Activated naive CD4-positive, alpha-beta T cell treated with anti-CD3 and anti-CD28 coated beads, Interleukin-2, amount 10 ng/mL, durations not matched to agents 7 days and 5 days (primary cell): ENCODE measurements around the gene TUBA3D.
"Not testable (repeated sequence)": the region's sequence is repeated elsewhere in the genome, so short reads cannot be mapped to it uniquely, and the experiment has no call there.

Experiments used
- CTCF ChIA-PET: fragments of 350-600 bp; sonication (Branson Sonifier 250); formaldehyde crosslinking; loops from one replicate; lab custom pipeline; 2021; ENCODE audit warnings: antibody characterized with exemption; lab: Charles Lee
- DNase-seq: peaks from one replicate; pipeline ENCODE4 v3.0.0-alpha.2; 2020
- H3K27ac Mint-ChIP-seq: one replicate; pipeline ENCODE4 v1.8.0; 2021; ENCODE audit warnings: mild to moderate bottlenecking, moderate library complexity, mixed read lengths
- H3K27me3 Mint-ChIP-seq: one replicate; pipeline ENCODE4 v1.8.0; 2021; ENCODE audit warnings: mild to moderate bottlenecking, mixed read lengths
- H3K36me3 Mint-ChIP-seq: one replicate; pipeline ENCODE4 v1.8.0; 2021; ENCODE audit warnings: mixed read lengths
- H3K4me1 Mint-ChIP-seq: one replicate; pipeline ENCODE4 v1.8.0; 2021; ENCODE audit warnings: mixed read lengths
- H3K4me3 Mint-ChIP-seq: one replicate; pipeline ENCODE4 v1.8.0; 2021; ENCODE audit warnings: mild to moderate bottlenecking, moderate library complexity, mixed read lengths
- H3K9me3 Mint-ChIP-seq: one replicate; pipeline ENCODE4 v1.8.0; 2021; ENCODE audit warnings: mixed read lengths

TUBA3D gene

GRCh38 chr2:131516011-131516410, 40.1 kb downstream of the TUBA3D start:
- H3K4me3 Mint-ChIP-seq, result no peak overlapping the region
- H3K4me1 Mint-ChIP-seq, result peaks cover 3% of the 10 kb centered on the region
- H3K27me3 Mint-ChIP-seq, result no peaks in the 10 kb centered on the region
- CTCF ChIA-PET, result no interaction called here
- H3K27ac Mint-ChIP-seq, result no peak overlapping the region
- H3K36me3 Mint-ChIP-seq, result peaks cover 17% of the 10 kb centered on the region
- no peak for DNase-seq
- H3K9me3 Mint-ChIP-seq, result no peaks in the 10 kb centered on the region

GRCh38 chr2:131516621-131517020, 40.7 kb downstream of the TUBA3D start:
- H3K27ac Mint-ChIP-seq, H3K9me3 Mint-ChIP-seq, DNase-seq, H3K4me1 Mint-ChIP-seq, H3K4me3 Mint-ChIP-seq, H3K27me3 Mint-ChIP-seq, CTCF ChIA-PET: not testable (repeated sequence)
- H3K36me3 Mint-ChIP-seq, result peaks cover 17% of the 10 kb centered on the region

GRCh38 chr2:131517106-131517831, 41.4 kb downstream of the TUBA3D start:
- Mint-ChIP-seq H3K36me3 (peaks cover 16% of the 10 kb centered on the region), H3K27me3 (no peaks in the 10 kb centered on the region), H3K4me3 (no peak overlapping the region), H3K27ac (peak overlapping the region; percentile 11), H3K9me3 (no peaks in the 10 kb centered on the region), H3K4me1 (peaks cover 2% of the 10 kb centered on the region)
- no peak for DNase-seq
- CTCF ChIA-PET, result no interaction called here

DNA sequence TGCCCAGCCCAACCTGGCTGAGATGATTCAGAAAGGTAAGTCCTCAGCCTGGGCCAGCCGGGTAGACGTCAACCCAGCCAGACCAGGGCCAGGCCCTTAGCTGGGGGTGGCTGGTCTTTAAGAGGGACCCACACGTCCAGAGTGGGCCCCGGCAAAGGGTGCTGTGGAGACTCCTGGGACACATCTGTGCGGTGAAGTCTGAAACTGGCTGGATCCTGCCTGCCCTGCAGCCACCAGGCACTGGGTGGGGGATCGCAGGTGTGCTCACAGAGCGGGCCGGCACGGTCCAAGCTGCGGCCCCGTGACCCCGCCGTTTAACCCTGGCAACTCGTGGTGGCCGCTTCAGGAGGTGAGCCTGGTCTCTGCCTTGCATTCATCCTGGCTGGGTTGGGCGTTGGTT, 41.9 kb downstream of the TUBA3D start:
- peak; percentile 11 for DNase-seq
- peaks cover 13% of the 10 kb centered on the region for H3K36me3 Mint-ChIP-seq
- H3K9me3 Mint-ChIP-seq, CTCF ChIA-PET, H3K27ac Mint-ChIP-seq, H3K27me3 Mint-ChIP-seq, H3K4me1 Mint-ChIP-seq, H3K4me3 Mint-ChIP-seq: not testable (repeated sequence)

- DNase-seq, CTCF ChIA-PET: not testable (repeated sequence)
These were observed 42.6 kb downstream of the TUBA3D start for GRCh38 chr2:131518531-131518930.

DNA sequence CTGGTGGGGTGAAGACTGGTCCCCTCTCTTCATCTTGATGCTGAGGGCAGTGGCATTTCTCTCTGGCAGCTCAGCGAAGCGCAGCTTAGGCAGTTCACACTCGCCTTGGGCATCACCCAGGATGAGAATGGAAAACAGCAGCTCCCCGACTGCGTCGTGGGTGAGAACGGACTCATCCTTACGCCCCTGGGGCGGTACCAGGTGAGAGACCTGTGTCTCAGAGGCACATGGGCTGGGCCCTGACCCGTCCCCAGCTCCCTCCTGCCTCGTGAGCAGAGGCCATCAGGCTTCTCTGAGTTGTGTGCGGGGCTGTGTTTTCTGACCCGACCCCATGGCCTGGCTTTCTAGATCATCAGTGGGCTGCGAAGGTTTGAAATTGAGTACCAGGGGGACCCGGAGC, 43.5 kb downstream of the TUBA3D start:
- DNase-seq, result no peak
- Mint-ChIP-seq H3K36me3 (peaks cover 11% of the 10 kb centered on the region), H3K4me1 (no peaks in the 10 kb centered on the region), H3K4me3 (no peak overlapping the region), H3K9me3 (no peaks in the 10 kb centered on the region), H3K27ac (no peak overlapping the region), H3K27me3 (no peaks in the 10 kb centered on the region)
- CTCF ChIA-PET, result interaction anchor here (1.6 kb wide), 1 partner anchor 27 kb away, joined by 4 read pairs; no protein-coding TSS in a partner anchor

More at GRCh38 chr2:131518531-131518930, 42.6 kb downstream of the TUBA3D start:
- H3K4me1 Mint-ChIP-seq, H3K27ac Mint-ChIP-seq, H3K9me3 Mint-ChIP-seq, H3K27me3 Mint-ChIP-seq, H3K4me3 Mint-ChIP-seq: not testable (repeated sequence)
- H3K36me3 Mint-ChIP-seq, result peaks cover 13% of the 10 kb centered on the region

DNA sequence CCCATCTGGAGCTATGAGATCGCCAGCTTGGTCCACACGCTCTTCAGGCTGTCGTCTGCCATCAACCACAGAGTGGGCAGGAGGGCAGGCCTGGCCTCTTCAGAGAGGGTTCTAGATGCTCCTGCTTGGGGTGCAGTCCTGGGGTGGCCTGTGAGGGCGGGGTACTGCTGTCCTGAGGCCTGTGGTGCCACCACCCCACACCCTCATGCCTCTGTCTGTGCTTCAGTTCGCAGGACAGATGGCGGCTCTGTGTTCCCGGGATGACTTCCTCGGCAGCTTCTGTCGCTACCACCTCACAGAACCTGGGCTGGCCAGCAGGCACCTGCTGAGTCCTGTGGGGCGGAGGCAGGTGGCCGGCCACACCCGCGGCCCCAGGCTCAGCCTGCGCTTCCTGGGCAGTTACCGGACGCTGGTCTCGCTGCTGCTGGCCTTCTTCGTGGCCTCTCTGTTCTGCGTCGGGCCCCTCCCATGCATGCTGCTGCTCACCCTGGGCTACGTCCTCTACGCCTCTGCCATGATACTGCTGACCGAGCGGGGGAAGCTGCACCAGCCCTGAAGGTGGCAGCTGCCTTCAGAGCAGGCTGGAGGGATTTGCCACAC, 44.1 kb downstream of the TUBA3D start:
- not testable (repeated sequence) for H3K4me1 Mint-ChIP-seq, H3K27ac Mint-ChIP-seq, H3K36me3 Mint-ChIP-seq, DNase-seq, H3K9me3 Mint-ChIP-seq, H3K27me3 Mint-ChIP-seq, H3K4me3 Mint-ChIP-seq
- CTCF ChIA-PET, result interaction anchor here (1.6 kb wide), 1 partner anchor 27 kb away, joined by 4 read pairs; no protein-coding TSS in a partner anchor

DNA sequence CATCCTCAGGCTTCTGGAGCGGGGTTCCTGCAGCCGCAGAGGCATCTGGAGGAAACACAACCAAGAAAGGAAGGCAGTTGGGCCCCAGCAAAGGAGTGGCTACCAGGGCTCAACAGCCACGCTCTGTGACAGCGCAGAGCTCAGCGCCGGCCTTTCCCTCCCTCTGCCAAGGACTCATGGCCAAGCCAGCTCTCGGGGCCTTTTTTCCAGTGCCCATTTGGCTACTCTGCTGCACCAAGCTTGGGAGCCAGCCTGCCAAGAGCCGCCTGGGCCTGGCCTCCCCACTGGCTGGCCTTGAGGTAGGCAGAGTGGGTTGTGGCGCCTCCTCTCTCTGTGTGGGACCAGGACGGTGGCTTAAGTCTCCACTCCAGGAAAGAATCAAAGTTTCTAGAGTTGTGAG, 44.6 kb downstream of the TUBA3D start:
- DNase-seq, result no peak
- Mint-ChIP-seq H3K4me3 (no peak overlapping the region), H3K27me3 (peaks cover 5% of the 10 kb centered on the region), H3K4me1 (no peaks in the 10 kb centered on the region), H3K27ac (no peak overlapping the region), H3K9me3 (no peaks in the 10 kb centered on the region), H3K36me3 (peaks cover 10% of the 10 kb centered on the region)
- CTCF ChIA-PET, result interaction anchor here (1.6 kb wide), 1 partner anchor 28 kb away, joined by 4 read pairs; no protein-coding TSS in a partner anchor

DNA sequence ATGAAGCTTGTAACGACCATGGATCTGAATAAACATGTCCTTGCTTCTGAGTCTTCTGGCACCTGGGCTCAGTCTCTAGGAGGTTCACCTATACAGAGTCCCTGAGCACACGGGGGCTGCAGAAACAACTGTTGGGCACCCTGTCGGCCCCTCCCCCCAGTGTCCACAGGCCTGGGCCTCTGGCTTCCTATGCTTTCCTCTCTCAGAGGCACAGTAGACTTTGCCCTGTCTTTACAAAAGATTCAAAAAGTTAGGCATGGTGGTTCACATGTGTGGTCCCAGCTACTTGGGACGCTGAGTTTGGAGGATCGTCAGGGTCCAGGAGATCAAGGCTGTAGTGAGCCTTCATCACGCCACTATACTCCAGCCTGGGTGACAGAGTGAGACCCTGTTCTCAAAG, 45.6 kb downstream of the TUBA3D start:
- CTCF ChIA-PET, H3K4me3 Mint-ChIP-seq, H3K27ac Mint-ChIP-seq, H3K4me1 Mint-ChIP-seq, H3K36me3 Mint-ChIP-seq, H3K9me3 Mint-ChIP-seq, DNase-seq, H3K27me3 Mint-ChIP-seq: not testable (repeated sequence)

DNA sequence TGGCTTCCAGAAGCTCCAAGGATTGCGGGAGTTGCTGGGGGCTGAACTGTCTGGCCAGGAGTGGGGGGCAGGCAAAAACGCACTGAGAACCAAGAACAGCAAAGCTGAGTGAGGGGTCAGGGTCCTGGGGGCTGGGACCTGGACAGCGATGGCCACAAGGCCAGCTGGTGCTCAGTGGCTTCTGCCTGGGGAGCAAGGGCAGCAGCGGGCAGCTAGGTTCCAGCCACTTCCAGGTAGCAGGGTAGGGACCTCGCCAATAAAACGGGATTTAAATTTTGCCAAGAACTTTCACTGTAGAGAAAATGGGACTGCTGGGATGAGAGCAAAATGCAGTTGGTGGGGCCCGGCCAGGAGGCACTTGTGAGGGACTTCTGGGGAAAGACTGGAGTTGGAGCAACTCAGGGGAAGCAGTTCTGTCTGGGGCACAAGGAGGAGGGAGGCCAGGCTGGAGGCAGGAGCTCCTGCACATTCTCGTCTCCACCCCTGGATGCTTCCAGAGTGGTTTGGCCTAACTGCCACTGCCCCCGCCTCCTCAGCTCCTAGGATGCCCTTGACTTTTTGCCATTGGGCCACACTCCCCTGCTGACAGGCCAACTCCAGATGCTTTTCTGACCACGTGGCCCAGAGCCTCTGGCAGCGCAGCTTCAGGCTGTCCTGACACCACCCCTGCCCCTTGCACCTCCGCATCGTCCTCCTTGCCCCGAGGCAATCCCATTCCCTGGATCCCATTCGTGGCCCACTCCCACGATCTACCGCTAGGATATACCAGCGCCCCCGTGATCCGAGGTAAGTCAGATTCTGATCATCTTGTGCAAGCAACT, 46.3 kb downstream of the TUBA3D start:
- no peak for DNase-seq
- peaks cover 7% of the 10 kb centered on the region for H3K36me3 Mint-ChIP-seq
- H3K9me3 Mint-ChIP-seq, result no peaks in the 10 kb centered on the region
- peaks cover 1% of the 10 kb centered on the region for H3K4me1 Mint-ChIP-seq
- H3K27me3 Mint-ChIP-seq, result peaks cover 6% of the 10 kb centered on the region
- no peak overlapping the region for H3K4me3 Mint-ChIP-seq
- no peak overlapping the region for H3K27ac Mint-ChIP-seq
- CTCF ChIA-PET, result no interaction called here

DNA sequence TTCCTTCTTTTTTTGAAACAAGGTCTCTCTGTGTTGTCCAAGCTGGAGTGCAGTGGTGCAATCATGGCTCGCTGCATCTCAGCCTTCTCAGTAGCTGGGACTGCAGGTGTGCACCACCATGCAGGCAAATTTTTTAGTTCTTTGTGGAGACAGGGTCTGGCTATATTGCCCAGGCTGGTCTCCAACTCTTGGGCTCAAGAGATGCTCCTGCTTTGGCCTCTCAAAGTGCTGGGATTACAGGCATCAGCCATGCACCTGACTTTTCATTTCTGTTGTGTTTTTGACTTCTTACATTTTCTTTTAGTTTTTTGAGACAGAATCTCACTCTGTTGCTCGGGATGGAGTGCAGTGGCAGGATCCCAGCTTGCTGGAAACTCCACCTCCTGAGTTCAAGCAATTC, 49.3 kb downstream of the TUBA3D start:
- H3K9me3 Mint-ChIP-seq, DNase-seq, H3K36me3 Mint-ChIP-seq, H3K4me3 Mint-ChIP-seq, H3K27ac Mint-ChIP-seq: not testable (repeated sequence)
- H3K27me3 Mint-ChIP-seq, result peaks cover 18% of the 10 kb centered on the region
- CTCF ChIA-PET, result interaction anchor here (1.8 kb wide), 1 partner anchor 33 kb away, joined by 5 read pairs; the partner anchor contains the start of gene MZT2A
- H3K4me1 Mint-ChIP-seq, result peaks cover 17% of the 10 kb centered on the region

DNA sequence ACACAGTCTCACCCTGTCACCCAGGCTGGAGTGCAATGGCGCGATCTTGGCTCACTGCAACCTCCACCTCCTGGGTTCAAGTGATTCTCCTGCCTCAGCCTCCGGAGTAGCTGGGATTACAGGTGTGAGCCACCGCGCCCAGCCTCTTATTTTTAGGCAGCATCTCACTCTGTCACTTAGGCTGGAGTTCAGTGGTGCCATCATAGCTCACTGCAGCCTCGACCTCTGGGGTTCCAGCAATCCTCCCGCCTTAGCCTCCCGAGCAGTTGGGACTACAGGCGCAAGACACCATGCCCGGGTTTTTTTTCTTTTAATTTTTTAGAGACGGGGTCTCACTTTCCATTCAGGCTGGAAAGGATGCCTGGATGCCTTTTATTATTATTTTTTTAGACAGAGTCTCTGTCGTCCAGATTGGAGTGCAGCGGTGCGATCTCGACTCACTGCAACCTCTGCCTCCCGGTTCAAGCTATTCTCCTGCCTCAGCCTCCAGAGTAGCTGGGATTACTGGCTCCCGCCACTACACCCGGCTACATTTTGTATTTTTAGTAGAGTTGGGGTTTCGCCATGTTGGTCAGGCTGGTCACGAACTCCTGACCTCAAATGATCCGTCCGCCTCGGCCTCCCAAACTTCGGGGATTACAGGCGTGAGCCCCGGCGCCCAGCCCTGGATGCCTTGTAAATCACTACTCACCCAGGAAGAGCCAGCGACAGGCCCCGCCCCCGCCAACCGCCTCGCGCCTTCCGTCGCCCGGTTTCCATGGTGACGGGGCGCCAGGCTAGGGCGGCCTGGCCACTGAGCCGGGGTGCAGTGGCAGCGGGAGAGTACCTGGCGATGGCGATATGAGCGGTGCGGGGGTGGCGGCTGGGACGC, 51.4 kb downstream of the TUBA3D start, which contains the start of gene CCDC74A:
CCDC74A (plus strand) TSS at position 758 of the 871 bp plus-strand sequence; CDS start at position 841, 83 bp downstream.
- not testable (repeated sequence) for H3K36me3 Mint-ChIP-seq, H3K9me3 Mint-ChIP-seq
- peaks cover 18% of the 10 kb centered on the region for H3K27me3 Mint-ChIP-seq
- H3K4me3 Mint-ChIP-seq, result peak within 1 kb of the TSS; percentile 79
- H3K4me1 Mint-ChIP-seq, result peaks cover 17% of the 10 kb centered on the region
- peak; percentile 88 for DNase-seq
- CTCF ChIA-PET, result interaction anchor here (0.7 kb wide), 1 partner anchor 864 kb away, joined by 4 read pairs; no protein-coding TSS in a partner anchor
- H3K27ac Mint-ChIP-seq, result peak within 1 kb of the TSS; percentile 70

DNA sequence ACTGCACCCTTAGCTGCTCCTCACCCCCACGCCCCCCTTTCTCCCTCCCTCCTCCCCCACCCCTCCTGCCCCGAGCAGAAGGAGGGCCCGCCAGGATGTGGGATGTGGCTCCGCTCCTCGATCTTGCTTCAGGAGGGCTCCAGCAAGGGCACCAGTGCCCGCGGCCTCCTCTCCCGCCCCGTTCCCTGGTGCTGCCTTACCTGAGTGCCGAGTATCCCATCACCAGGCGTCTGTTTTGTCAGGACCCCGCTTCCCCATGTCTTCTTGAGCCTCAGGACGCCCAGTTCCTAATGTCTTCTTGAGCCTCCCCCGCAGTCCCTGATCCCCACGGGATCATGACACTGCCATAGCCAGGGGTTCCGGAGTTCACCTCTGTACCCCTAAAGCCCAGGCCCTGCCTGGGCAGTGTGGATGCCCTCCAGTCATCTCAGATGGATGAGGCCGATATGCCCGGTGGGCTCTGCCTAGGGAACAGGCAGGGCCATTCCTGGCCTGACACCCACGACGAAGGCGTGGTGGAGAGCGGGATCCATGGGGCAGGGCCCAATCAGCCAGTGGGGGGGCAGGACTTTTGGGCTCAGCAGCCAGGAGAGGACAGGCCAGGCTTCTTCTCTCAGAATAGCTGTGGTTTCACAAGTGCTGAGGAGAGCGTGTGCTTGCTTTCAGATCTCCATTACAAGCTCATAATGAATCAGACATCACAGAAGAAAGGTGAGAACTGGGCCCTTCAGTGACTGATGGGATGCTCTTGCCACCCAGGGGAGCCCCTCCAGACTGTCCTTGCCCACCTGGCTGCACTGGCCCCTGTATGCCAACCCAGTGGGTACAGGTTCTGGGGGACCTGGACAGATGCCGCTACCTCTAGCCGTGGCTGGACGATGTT, 53.3 kb downstream of the TUBA3D start:
- H3K9me3 Mint-ChIP-seq, DNase-seq, H3K27ac Mint-ChIP-seq, H3K36me3 Mint-ChIP-seq: not testable (repeated sequence)
- H3K27me3 Mint-ChIP-seq, result peaks cover 18% of the 10 kb centered on the region
- H3K4me3 Mint-ChIP-seq, result peak overlapping the region; percentile 64
- H3K4me1 Mint-ChIP-seq, result peaks cover 17% of the 10 kb centered on the region
- CTCF ChIA-PET, result interaction anchor here (0.7 to 1.8 kb wide), 2 partner anchors 16 to 37 kb away, joined by 3 to 6 read pairs; partner anchors contain the start of gene MZT2A
